Chondrocyte (in vitro differentiated cells): Measurements from ENCODE around the gene PIK3R3. TPM values are rescaled to one million over a fixed set of nuclear protein-coding genes. Genes with fewer than 3 reads are reported as not detected.

Source experiments
- DNase-seq: peaks from one replicate; pipeline ENCODE4 v3.0.0; 2021; ENCODE audit warnings: mixed read lengths, low spot score
- H3K27ac Mint-ChIP-seq: one replicate; pipeline ENCODE4 v1.8.0; 2021; ENCODE audit warnings: mild to moderate bottlenecking, moderate library complexity, mixed read lengths; ENCODE audit not compliant: unreplicated experiment
- H3K27me3 Mint-ChIP-seq: 2 replicates; pipeline ENCODE4 v1.8.0; 2021; ENCODE audit warnings: low read depth, mixed read lengths
- H3K36me3 Mint-ChIP-seq: 2 replicates; pipeline ENCODE4 v1.8.0; 2021; ENCODE audit warnings: low read depth, mixed read lengths
- H3K4me1 Mint-ChIP-seq: 2 replicates; pipeline ENCODE4 v1.8.0; 2021; ENCODE audit warnings: low read depth, mild to moderate bottlenecking, mixed read lengths
- H3K4me3 Mint-ChIP-seq: one replicate; pipeline ENCODE4 v1.8.0; 2021; ENCODE audit warnings: mild to moderate bottlenecking, moderate library complexity, mixed read lengths; ENCODE audit not compliant: unreplicated experiment
- H3K9me3 Mint-ChIP-seq: 2 replicates; pipeline ENCODE4 v1.8.0; 2021; ENCODE audit warnings: low read depth, mixed read lengths
- total RNA-seq: library from RNA; stranded (reverse); gene quantifications from 3 replicates; pipeline ENCODE4 v1.2.1, GENCODE V29; 2021
- TF ChIP-seq, protein P1 (sequence below): fragments of 200-600 bp; sonication (generic); IDR thresholded peaks from 2 replicates; pipeline ENCODE4 v1.5.0; 2021; ENCODE audit warnings: antibody characterized with exemption, mild to moderate bottlenecking, moderate library complexity

The PIK3R3 gene
- total RNA-seq, 1 donor from 2014 or later: 23.4 TPM

DNA sequence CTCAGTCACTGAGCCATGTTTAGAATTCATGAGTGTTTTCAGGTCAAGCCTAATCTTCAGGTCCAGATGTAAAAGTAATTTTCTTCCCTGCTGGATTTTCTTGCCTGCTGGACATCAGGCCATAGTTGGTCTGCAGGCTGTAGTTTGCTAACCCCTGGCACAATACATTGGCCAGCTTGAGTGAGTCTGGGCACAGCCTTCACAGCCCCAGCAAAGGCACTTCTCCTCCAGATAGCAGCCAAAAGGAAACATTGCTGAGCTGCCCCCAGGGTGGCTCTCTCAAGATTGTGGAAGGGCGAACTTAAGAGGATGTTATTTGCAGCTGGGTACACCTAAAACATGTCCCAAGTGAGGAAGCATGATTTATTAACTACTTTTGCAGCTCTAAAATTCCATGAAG, 126.8 kb downstream of the PIK3R3 start:
- no peaks in the 10 kb centered on the region for H3K27me3 Mint-ChIP-seq
- H3K4me3 Mint-ChIP-seq: no peak overlapping the region

DNA sequence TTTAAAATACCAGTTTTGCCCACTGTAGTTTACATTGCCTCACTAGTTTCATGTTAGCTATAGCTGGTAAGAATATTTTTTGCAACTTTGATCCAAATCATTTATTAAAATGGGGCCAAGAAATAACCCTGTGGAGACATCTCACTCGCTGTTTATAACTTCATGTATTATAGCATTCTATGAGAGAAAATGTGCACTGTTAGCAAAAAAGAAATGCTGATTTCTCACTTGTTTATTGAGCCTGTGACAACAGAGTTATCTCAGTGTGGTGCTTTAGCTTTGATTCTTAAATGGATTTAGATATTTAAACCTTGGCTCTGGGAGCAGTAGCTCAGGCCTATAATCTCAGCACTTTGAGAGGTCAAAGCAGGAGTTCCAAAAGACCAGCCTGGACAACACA, 127.9 kb downstream of the PIK3R3 start:
- no peak overlapping the region for H3K4me3 Mint-ChIP-seq
- TF ChIP-seq, protein P1, sequence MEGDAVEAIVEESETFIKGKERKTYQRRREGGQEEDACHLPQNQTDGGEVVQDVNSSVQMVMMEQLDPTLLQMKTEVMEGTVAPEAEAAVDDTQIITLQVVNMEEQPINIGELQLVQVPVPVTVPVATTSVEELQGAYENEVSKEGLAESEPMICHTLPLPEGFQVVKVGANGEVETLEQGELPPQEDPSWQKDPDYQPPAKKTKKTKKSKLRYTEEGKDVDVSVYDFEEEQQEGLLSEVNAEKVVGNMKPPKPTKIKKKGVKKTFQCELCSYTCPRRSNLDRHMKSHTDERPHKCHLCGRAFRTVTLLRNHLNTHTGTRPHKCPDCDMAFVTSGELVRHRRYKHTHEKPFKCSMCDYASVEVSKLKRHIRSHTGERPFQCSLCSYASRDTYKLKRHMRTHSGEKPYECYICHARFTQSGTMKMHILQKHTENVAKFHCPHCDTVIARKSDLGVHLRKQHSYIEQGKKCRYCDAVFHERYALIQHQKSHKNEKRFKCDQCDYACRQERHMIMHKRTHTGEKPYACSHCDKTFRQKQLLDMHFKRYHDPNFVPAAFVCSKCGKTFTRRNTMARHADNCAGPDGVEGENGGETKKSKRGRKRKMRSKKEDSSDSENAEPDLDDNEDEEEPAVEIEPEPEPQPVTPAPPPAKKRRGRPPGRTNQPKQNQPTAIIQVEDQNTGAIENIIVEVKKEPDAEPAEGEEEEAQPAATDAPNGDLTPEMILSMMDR: no peak
- H3K27ac Mint-ChIP-seq: no peak overlapping the region
- H3K9me3 Mint-ChIP-seq: no peaks in the 10 kb centered on the region
- H3K36me3 Mint-ChIP-seq: peaks cover 30% of the 10 kb centered on the region
- no peak for DNase-seq
- H3K4me1 Mint-ChIP-seq: no peaks in the 10 kb centered on the region
- H3K27me3 Mint-ChIP-seq: no peaks in the 10 kb centered on the region

More for the DNA sequence above, 126.8 kb downstream of the PIK3R3 start:
- DNase-seq: no peak
- Mint-ChIP-seq H3K27ac (no peak overlapping the region), H3K4me1 (no peaks in the 10 kb centered on the region), H3K9me3 (no peaks in the 10 kb centered on the region), H3K36me3 (peaks cover 39% of the 10 kb centered on the region)
- TF ChIP-seq, protein P1: no peak

DNA sequence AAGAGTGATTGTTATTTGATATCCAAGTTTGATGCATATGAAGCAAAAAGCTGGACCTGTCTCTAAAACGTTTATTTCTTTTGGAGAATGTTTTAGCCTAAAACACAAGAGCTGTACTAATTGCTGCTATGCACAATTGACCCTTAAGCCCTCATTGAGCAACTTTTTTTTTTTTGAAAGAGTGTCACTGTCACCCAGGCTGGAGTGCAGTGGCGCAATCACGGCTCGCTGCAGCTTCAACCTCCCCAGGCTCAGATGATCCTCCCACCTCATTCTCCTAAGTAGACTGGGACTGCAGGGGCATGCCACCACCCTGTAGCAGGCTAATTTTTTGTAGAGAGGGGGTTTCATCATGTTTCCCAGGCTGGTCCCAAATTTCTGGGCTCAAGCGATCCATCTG, 129.1 kb downstream of the PIK3R3 start:
- no peak for DNase-seq
- H3K36me3 Mint-ChIP-seq: peaks cover 20% of the 10 kb centered on the region

DNA sequence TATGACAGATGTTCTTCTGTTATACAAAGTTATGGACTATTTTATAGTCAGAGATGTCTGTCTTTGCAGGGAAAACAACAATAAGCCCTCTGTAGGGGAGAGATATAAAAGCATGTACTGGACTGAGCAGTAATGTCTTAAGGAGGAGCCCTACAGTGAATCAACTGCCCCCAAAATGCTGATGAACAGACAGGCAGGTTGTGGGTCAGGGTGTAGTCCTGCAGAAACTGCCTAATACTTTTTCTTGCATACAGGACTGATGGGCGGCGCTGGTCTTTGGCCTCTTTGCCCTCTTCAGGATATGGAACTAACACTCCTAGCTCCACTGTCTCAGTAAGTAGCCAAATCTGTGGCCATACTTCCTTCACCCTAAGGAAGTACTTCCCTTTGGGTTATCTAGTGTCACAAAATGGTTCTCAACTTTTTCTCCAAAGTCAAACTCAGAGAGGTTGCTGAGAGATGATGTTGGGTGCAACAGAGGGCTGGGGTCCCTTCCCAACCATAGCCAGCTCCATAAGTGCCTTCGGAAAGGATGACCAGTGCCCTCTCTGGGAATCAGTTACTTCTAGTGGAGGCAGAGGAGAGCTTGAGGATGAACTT, 129.8 kb downstream of the PIK3R3 start:
- Mint-ChIP-seq H3K9me3 (no peaks in the 10 kb centered on the region), H3K27ac (no peak overlapping the region), H3K4me3 (no peak overlapping the region), H3K36me3 (peaks cover 16% of the 10 kb centered on the region), H3K27me3 (no peaks in the 10 kb centered on the region), H3K4me1 (no peaks in the 10 kb centered on the region)
- TF ChIP-seq, protein P1: no peak
- no peak for DNase-seq

More for the DNA sequence above, 129.1 kb downstream of the PIK3R3 start:
- no peaks in the 10 kb centered on the region for H3K9me3 Mint-ChIP-seq
- H3K27ac Mint-ChIP-seq: no peak overlapping the region
- no peak overlapping the region for H3K4me3 Mint-ChIP-seq
- TF ChIP-seq, protein P1: no peak
- no peaks in the 10 kb centered on the region for H3K4me1 Mint-ChIP-seq
- H3K27me3 Mint-ChIP-seq: no peaks in the 10 kb centered on the region

DNA sequence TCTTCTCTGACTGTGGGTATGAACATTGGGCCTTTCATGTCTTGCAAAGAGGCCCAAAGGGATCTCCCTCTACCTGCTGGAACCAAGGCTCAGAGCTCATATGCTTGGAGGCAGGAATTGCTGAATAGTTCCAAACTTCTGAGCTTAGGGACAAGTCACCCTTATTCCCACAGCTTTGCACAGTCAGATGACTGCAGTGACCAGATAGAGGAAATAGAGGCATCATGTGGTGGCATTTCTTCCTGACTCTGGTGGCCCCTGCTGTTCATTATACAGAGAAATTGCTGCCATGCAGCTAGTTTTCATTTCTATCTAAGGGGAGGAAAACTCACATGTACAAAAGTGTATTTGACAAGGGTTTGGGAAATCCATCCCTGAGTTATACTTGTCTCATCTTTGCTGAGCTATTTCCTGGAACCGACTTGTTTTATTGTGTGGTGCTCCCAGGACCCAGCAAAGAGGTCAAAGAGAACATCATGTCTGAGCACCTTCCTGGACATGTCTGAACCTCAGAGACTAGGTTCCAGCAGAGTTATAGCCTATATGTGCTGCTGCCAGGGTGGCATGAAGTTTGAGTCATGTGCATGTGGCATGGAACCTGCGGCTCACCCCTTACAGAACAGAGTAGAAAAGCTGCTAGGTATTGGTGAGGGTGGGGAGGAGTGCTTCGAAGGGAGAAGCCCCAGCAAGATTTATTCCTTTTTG, 131.2 kb downstream of the PIK3R3 start:
- Mint-ChIP-seq H3K27me3 (no peaks in the 10 kb centered on the region), H3K4me1 (no peaks in the 10 kb centered on the region)

More for the DNA sequence above, 131.2 kb downstream of the PIK3R3 start:
- Mint-ChIP-seq H3K36me3 (peaks cover 6% of the 10 kb centered on the region), H3K9me3 (no peaks in the 10 kb centered on the region), H3K4me3 (no peak overlapping the region), H3K27ac (no peak overlapping the region)
- TF ChIP-seq, protein P1: no peak
- DNase-seq: no peak
